Activated CD4-positive, alpha-beta T cell treated with anti-CD3 and anti-CD28 coated beads for 4 hours (primary cell): Measurements from ENCODE around the gene FYB1.

Experiments
- DNase-seq, 2 donors: peaks; one replicate each; pipeline ENCODE4 v3.0.0-alpha.2; 2020

The FYB1 gene

GRCh38 chr5:39116344-39117170, 102.8 kb downstream of the FYB1 start:
- no peak for DNase-seq

- DNase-seq, result no peak
These were observed 103.6 kb downstream of the FYB1 start for GRCh38 chr5:39115644-39116343.

GRCh38 chr5:39114155-39114554, 105.2 kb downstream of the FYB1 start:
- DNase-seq, result no peak

- no peak for DNase-seq
These were observed 105.9 kb downstream of the FYB1 start for GRCh38 chr5:39113354-39113953.

GRCh38 chr5:39109606-39110005, 109.8 kb downstream of the FYB1 start:
- no peak for DNase-seq

- DNase-seq, result no peak
These were observed 110.4 kb downstream of the FYB1 start for GRCh38 chr5:39108987-39109386.

- no peak for DNase-seq
These were observed 112.0 kb downstream of the FYB1 start for GRCh38 chr5:39107350-39107749.

- no peak for DNase-seq
These were observed 113.0 kb downstream of the FYB1 start for GRCh38 chr5:39106322-39106721.

- DNase-seq, result no peak
These were observed 115.1 kb downstream of the FYB1 start for GRCh38 chr5:39104221-39104620.

GRCh38 chr5:39102684-39103155, 116.6 kb downstream of the FYB1 start:
- no peak for DNase-seq

- no peak for DNase-seq
These were observed 118.4 kb downstream of the FYB1 start for GRCh38 chr5:39100851-39101396.

GRCh38 chr5:39100301-39100850, 119.0 kb downstream of the FYB1 start:
- no peak for DNase-seq

- DNase-seq, result no peak
These were observed 119.5 kb downstream of the FYB1 start for GRCh38 chr5:39099831-39100230.

GRCh38 chr5:39093352-39093751, 126.0 kb downstream of the FYB1 start:
- DNase-seq, result no peak

GRCh38 chr5:39092581-39093351, 126.6 kb downstream of the FYB1 start:
- no peak for DNase-seq

- no peak for DNase-seq
These were observed 127.3 kb downstream of the FYB1 start for GRCh38 chr5:39091940-39092580.

GRCh38 chr5:39083968-39084367, 135.4 kb downstream of the FYB1 start:
- DNase-seq, result no peak

GRCh38 chr5:39082995-39083394, 136.4 kb downstream of the FYB1 start:
- no peak for DNase-seq

- peak in 1 of 2 donors; percentile 8 for DNase-seq
These were observed 138.7 kb downstream of the FYB1 start for GRCh38 chr5:39080597-39081204.

- DNase-seq, result no peak
These were observed 139.2 kb downstream of the FYB1 start for GRCh38 chr5:39080168-39080567.

- no peak for DNase-seq
These were observed 140.2 kb downstream of the FYB1 start for GRCh38 chr5:39079147-39079546.
